ENCODE results near the gene UGT2A3.

DNA sequence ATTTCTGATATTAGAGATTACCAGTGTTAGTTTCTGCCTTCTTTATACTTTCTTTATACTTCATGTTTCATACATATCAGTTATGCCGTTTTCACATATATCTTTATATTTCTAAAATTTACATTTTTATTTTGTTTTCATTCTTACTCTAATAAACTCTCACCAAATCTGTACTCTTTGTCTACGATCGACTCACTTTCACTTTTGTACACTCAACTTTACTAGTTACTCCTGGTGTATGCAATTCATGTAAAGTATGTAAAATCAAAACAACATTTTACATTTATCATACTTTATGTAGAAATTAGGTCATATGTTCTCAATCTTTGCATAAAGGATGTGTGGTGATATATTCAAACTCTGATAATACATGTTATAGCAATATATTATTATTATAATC, 59.9 kb downstream of the UGT2A3 start:
- TF ChIP-seq POLR2A (IDR thresholded peaks at IDR 0.05), result no peak
- TF ChIP-seq, protein P1, sequence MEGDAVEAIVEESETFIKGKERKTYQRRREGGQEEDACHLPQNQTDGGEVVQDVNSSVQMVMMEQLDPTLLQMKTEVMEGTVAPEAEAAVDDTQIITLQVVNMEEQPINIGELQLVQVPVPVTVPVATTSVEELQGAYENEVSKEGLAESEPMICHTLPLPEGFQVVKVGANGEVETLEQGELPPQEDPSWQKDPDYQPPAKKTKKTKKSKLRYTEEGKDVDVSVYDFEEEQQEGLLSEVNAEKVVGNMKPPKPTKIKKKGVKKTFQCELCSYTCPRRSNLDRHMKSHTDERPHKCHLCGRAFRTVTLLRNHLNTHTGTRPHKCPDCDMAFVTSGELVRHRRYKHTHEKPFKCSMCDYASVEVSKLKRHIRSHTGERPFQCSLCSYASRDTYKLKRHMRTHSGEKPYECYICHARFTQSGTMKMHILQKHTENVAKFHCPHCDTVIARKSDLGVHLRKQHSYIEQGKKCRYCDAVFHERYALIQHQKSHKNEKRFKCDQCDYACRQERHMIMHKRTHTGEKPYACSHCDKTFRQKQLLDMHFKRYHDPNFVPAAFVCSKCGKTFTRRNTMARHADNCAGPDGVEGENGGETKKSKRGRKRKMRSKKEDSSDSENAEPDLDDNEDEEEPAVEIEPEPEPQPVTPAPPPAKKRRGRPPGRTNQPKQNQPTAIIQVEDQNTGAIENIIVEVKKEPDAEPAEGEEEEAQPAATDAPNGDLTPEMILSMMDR (IDR thresholded peaks at IDR 0.05 in 8 of 11, conservative IDR thresholded peaks at IDR 0.05 in 3 of 11), result no peak
